Uterus (tissue), 4 donors: ENCODE results near the gene IFTAP. TPM values are rescaled to one million over a fixed set of nuclear protein-coding genes. Genes with fewer than 3 reads are reported as not detected.

ENCODE experiments used
- DNase-seq, 2 donors: peaks; one replicate each; pipeline ENCODE4 v3.0.0-alpha.2; 2019 to 2020
- H3K27ac ChIP-seq, 2 donors: fragments of 200-600 bp; sonication (generic); 1 replicate in 1 of 2; 2 replicates in 1 of 2; pipeline ENCODE4 v1.5.1; 2016 to 2018
- H3K27me3 ChIP-seq, 2 donors: fragments of 200-600 bp; sonication (generic); one replicate each; pipeline ENCODE4 v1.5.1; 2018 to 2019; ENCODE audit warnings: control low read depth in 1 of 2
- H3K36me3 ChIP-seq, 2 donors: fragments of 200-600 bp; sonication (generic); one replicate each; pipeline ENCODE4 v1.5.1; 2019; ENCODE audit warnings: control low read depth in 1 of 2
- H3K4me1 ChIP-seq, 2 donors: fragments of 200-600 bp; sonication (generic); one replicate each; pipeline ENCODE4 v1.5.1; 2018 to 2019; ENCODE audit warnings: control low read depth in 1 of 2
- H3K4me3 ChIP-seq, 2 donors: fragments of 200-600 bp; sonication (generic); 1 replicate in 1 of 2; 2 replicates in 1 of 2; pipeline ENCODE4 v1.5.1; 2018 to 2019; ENCODE audit warnings: mild to moderate bottlenecking in 1 of 2
- H3K9me3 ChIP-seq, 2 donors: fragments of 200-600 bp; sonication (generic); one replicate each; pipeline ENCODE4 v1.5.1; 2019; ENCODE audit warnings: control low read depth in 1 of 2
- CTCF ChIP-seq, 4 experiments: fragments of 200-600 bp in 2 of 4; fragments of 450-650 bp in 2 of 4; sonication (generic) in 2 of 4; IDR thresholded peaks; one replicate each; pipeline ENCODE4 v1.5.1; 2016 to 2019; ENCODE audit warnings: antibody characterized with exemption in 4 of 4, mild to moderate bottlenecking in 2 of 4, moderate library complexity in 1 of 4
- POLR2A ChIP-seq, 2 donors: fragments of 450-650 bp; IDR thresholded peaks; one replicate each; pipeline ENCODE4 v1.6.1; 2016; ENCODE audit warnings: antibody characterized with exemption in 2 of 2, mild to moderate bottlenecking in 1 of 2, moderate library complexity in 1 of 2
- intact Hi-C: fragments of 100-400 bp; cut with DNase I; formaldehyde crosslinking; loops from one replicate; pipeline ENCODE4 v1.15.1; 2023; ENCODE audit warnings: low total_unique reads
- total RNA-seq, 4 donors: library from RNA; depleted of rRNA in 3 of 4; stranded (reverse); fragments of >200 nt in 3 of 4; gene quantifications; one replicate each; pipeline versions ENCODE4 v1.1.0 to v1.2.4, GENCODE V29; 2014 to 2023
- donor health status: DM: yes; HTN: yes; CAD: no.

Gene IFTAP
- total RNA-seq, 4 donors from 2014 or later, result 4.1 to 56.1 (median 17.4) TPM

GRCh38 chr11:36608491-36609199 lies 14.3 kb downstream of the IFTAP start:
- H3K4me1 ChIP-seq, result no peaks in the 10 kb centered on the region
- no peak overlapping the region for H3K4me3 ChIP-seq
- intact Hi-C loops, result no loop called here
- no peaks in the 10 kb centered on the region for H3K36me3 ChIP-seq
- no peaks in the 10 kb centered on the region for H3K9me3 ChIP-seq
- no peaks in the 10 kb centered on the region for H3K27me3 ChIP-seq
- no peak for DNase-seq
- TF ChIP-seq CTCF (IDR thresholded peaks at IDR 0.05) (no peak), POLR2A (IDR thresholded peaks at IDR 0.05) (no peak)
- H3K27ac ChIP-seq, result no peak overlapping the region

- DNase-seq, result no peak
- no peak overlapping the region for H3K4me3 ChIP-seq
- intact Hi-C loops, result no loop called here
- TF ChIP-seq POLR2A (IDR thresholded peaks at IDR 0.05) (no peak), CTCF (IDR thresholded peaks at IDR 0.05) (no peak)
- H3K9me3 ChIP-seq, result no peaks in the 10 kb centered on the region
- no peak overlapping the region for H3K27ac ChIP-seq
- H3K27me3 ChIP-seq, result no peaks in the 10 kb centered on the region
- H3K4me1 ChIP-seq, result no peaks in the 10 kb centered on the region
- no peaks in the 10 kb centered on the region for H3K36me3 ChIP-seq
Observed at GRCh38 chr11:36609383-36609782, 15.1 kb downstream of the IFTAP start.

- DNase-seq, result no peak
- TF ChIP-seq CTCF (IDR thresholded peaks at IDR 0.05) (no peak), POLR2A (IDR thresholded peaks at IDR 0.05) (no peak)
- no peak overlapping the region for H3K4me3 ChIP-seq
- H3K9me3 ChIP-seq, result no peaks in the 10 kb centered on the region
- H3K36me3 ChIP-seq, result no peaks in the 10 kb centered on the region
- no peaks in the 10 kb centered on the region for H3K27me3 ChIP-seq
- no peak overlapping the region for H3K27ac ChIP-seq
- intact Hi-C loops, result no loop called here
- peaks cover 0 to 6% of the 10 kb centered on the region in 2 donors for H3K4me1 ChIP-seq
Observed at GRCh38 chr11:36615826-36616225, 21.5 kb downstream of the IFTAP start.

- DNase-seq, result no peak
- peaks cover 0 to 6% of the 10 kb centered on the region in 2 donors for H3K4me1 ChIP-seq
- no peak for TF ChIP-seq POLR2A (IDR thresholded peaks at IDR 0.05)
- no peak for TF ChIP-seq CTCF (IDR thresholded peaks at IDR 0.05)
- H3K27ac ChIP-seq, result no peak overlapping the region
- H3K4me3 ChIP-seq, result no peak overlapping the region
- no peaks in the 10 kb centered on the region for H3K9me3 ChIP-seq
- intact Hi-C loops, result no loop called here
- H3K36me3 ChIP-seq, result no peaks in the 10 kb centered on the region
- H3K27me3 ChIP-seq, result no peaks in the 10 kb centered on the region
Observed at GRCh38 chr11:36617543-36618362, 23.5 kb downstream of the IFTAP start.
